ENCODE results near the gene NNAT. TPM values are rescaled to one million over a fixed set of nuclear protein-coding genes. Genes with fewer than 3 reads are reported as not detected.

The NNAT gene
- total and polyA plus RNA-seq, 2 of the 8 experiments (the other 6 are each of a cell fraction or from before 2014, with no cell fraction given), result 66.8 to 175 TPM

- no peak overlapping the region for H3K56ac ChIP-seq (replicated peaks; ENCODE audit: insufficient read length, low read depth, low read length)
- H4K91ac ChIP-seq (replicated peaks; ENCODE audit: insufficient read length, low read length), result no peak overlapping the region
- H3K4me2 ChIP-seq (ENCODE audit: insufficient read depth in 1 of 2, low read depth in 2 of 2, low read length in 2 of 2), result no peak overlapping the region
- no peak overlapping the region for H3K18ac ChIP-seq (ENCODE audit: extremely low read depth, low read length)
- H2AK5ac ChIP-seq (ENCODE audit: low read depth, low read length), result no peak overlapping the region
- no peak overlapping the region for H4K8ac ChIP-seq (ENCODE audit: extremely low read depth, insufficient read depth, low read length)
- H3K4me1 ChIP-seq (replicated peaks in 1 of 4; ENCODE audit: control insufficient read depth in 3 of 4, insufficient read depth in 4 of 4, low read length in 3 of 4), result no peaks in the 10 kb centered on the region
- no peak overlapping the region for H2BK120ac ChIP-seq (replicated peaks; ENCODE audit: low read depth, low read length)
- TF ChIP-seq NRF1 (IDR thresholded peaks at IDR 0.05; ENCODE audit: low read depth, low read length) (no peak), POU5F1 (IDR thresholded peaks at IDR 0.05; ENCODE audit: low read depth, low read length) (no peak), SIX5 (IDR thresholded peaks at IDR 0.05; ENCODE audit: low read depth, low read length) (no peak)
- TF ChIP-seq, protein P1, sequence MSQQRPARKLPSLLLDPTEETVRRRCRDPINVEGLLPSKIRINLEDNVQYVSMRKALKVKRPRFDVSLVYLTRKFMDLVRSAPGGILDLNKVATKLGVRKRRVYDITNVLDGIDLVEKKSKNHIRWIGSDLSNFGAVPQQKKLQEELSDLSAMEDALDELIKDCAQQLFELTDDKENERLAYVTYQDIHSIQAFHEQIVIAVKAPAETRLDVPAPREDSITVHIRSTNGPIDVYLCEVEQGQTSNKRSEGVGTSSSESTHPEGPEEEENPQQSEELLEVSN (IDR thresholded peaks at IDR 0.05), result no peak
- TF ChIP-seq, protein P2, sequence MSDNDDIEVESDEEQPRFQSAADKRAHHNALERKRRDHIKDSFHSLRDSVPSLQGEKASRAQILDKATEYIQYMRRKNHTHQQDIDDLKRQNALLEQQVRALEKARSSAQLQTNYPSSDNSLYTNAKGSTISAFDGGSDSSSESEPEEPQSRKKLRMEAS (IDR thresholded peaks at IDR 0.05), result no peak
- no peaks in the 10 kb centered on the region for H4K20me1 ChIP-seq (replicated peaks in 1 of 2; ENCODE audit: control insufficient read depth in 1 of 2, insufficient read depth in 2 of 2, low read length in 2 of 2)
- H3K36me3 ChIP-seq (ENCODE audit: control insufficient read depth in 2 of 4, insufficient read depth in 4 of 4, low read length in 3 of 4), result no peaks in the 10 kb centered on the region
- no peak overlapping the region for H3K9ac ChIP-seq (replicated peaks in 1 of 4; ENCODE audit: extremely low read depth in 1 of 4, low read depth in 3 of 4, low read length in 3 of 4)
- H2BK15ac ChIP-seq (ENCODE audit: low read length), result no peak overlapping the region
- no peak overlapping the region for H2BK5ac ChIP-seq (ENCODE audit: low read depth, low read length)
- ChIA-PET POLR2A (ENCODE audit: partially characterized antibody) (interaction anchor here (0.6 to 1.0 kb wide), 2 partner anchors 37 to 421 kb away, joined by 3 to 4 read pairs; no protein-coding TSS in a partner anchor), CTCF (ENCODE audit: partially characterized antibody) (interaction anchor here (0.6 to 2.2 kb wide), 8 partner anchors 22 to 313 kb away, joined by 3 to 9 read pairs (median 3); no protein-coding TSS in a partner anchor)
- FAIRE-seq, result no peak
- H2AFZ ChIP-seq (ENCODE audit: low read length), result 0 out of 2 replicates have a peak overlapping the region, but pooled peaks have one; percentile 58
- no peak overlapping the region for H4K5ac ChIP-seq (ENCODE audit: insufficient read length, low read depth, low read length)
- H2BK20ac ChIP-seq (ENCODE audit: low read length), result no peak overlapping the region
- H3K4me3 ChIP-seq (ENCODE audit: extremely low read depth in 1 of 4, insufficient read depth in 2 of 4, low read depth in 3 of 4, low read length in 4 of 4), result no peak overlapping the region
- H3K27me3 ChIP-seq (replicated peaks in 1 of 4; ENCODE audit: control insufficient read depth in 3 of 4, extremely low read depth in 1 of 4, insufficient read depth in 3 of 4, low read length in 3 of 4), result no peaks in the 10 kb centered on the region
- no peaks in the 10 kb centered on the region for H3K9me3 ChIP-seq (ENCODE audit: insufficient read depth in 2 of 2, low read depth in 1 of 2, low read length in 1 of 2)
- H3K23me2 ChIP-seq (ENCODE audit: low read depth, low read length), result no peaks in the 10 kb centered on the region
- H3K79me2 ChIP-seq (ENCODE audit: control insufficient read depth in 1 of 2, insufficient read depth in 2 of 2, low read length in 2 of 2), result no peaks in the 10 kb centered on the region
- WGBS, 2 experiments (ENCODE audit: extremely low coverage in 1 of 2, insufficient coverage in 1 of 2, insufficient read length in 1 of 2, insufficient replicate concordance in 2 of 2, low coverage in 1 of 2, low lambda C conversion rate in 2 of 2, missing lambda C conversion rate in 1 of 2), result 92% methylated on average over 6 of the region's 6 CpGs; no CpG with 5 or more reads in 1 of the 2 experiments
- no peak for DNase-seq (ENCODE audit: low read depth in 1 of 2, low spot score in 2 of 2)
- no peaks in the 10 kb centered on the region for H3K79me1 ChIP-seq (ENCODE audit: low read depth, low read length)
- no peak overlapping the region for H3K4ac ChIP-seq (replicated peaks; ENCODE audit: insufficient read length, low read depth, low read length)
- H3K23ac ChIP-seq (ENCODE audit: insufficient read length), result no peak overlapping the region
- H3K27ac ChIP-seq (ENCODE audit: low read depth, low read length), result no peak overlapping the region
- H2BK12ac ChIP-seq (ENCODE audit: low read depth, low read length), result no peak overlapping the region
- no peak overlapping the region for H3K14ac ChIP-seq (ENCODE audit: insufficient read length)
Measured at GRCh38 chr20:37542281-37542680, 21.2 kb downstream of the NNAT start.
